Fibroblast of skin of back (primary cell): ENCODE measurements around the gene TUBB6. TPM values are rescaled to one million over a fixed set of nuclear protein-coding genes. Genes with fewer than 3 reads are reported as not detected.

ENCODE experiments used
- DNase-seq: peaks from one replicate; pipeline ENCODE4 v3.0.0-alpha.2; 2013
- polyA plus RNA-seq, 2 experiments: library from polyadenylated mRNA; unstranded; fragments of 120-200 nt; gene quantifications; one replicate each; pipeline ENCODE4 v1.2.1, GENCODE V29; 2013; ENCODE audit not compliant: insufficient read length in 2 of 2

Gene TUBB6
- 569 TPM for polyA plus RNA-seq (2013, experiment 1 of 2; ENCODE audit: insufficient read length)
- 351 TPM for polyA plus RNA-seq (2013, experiment 2 of 2; ENCODE audit: insufficient read length)

GRCh38 chr18:12307701-12308385 lies at the start of gene TUBB6:
TUBB6 (plus strand) TSS chr18:12308241; CDS start chr18:12308293, 52 bp downstream.
- DNase-seq: peak; percentile 90

DNA sequence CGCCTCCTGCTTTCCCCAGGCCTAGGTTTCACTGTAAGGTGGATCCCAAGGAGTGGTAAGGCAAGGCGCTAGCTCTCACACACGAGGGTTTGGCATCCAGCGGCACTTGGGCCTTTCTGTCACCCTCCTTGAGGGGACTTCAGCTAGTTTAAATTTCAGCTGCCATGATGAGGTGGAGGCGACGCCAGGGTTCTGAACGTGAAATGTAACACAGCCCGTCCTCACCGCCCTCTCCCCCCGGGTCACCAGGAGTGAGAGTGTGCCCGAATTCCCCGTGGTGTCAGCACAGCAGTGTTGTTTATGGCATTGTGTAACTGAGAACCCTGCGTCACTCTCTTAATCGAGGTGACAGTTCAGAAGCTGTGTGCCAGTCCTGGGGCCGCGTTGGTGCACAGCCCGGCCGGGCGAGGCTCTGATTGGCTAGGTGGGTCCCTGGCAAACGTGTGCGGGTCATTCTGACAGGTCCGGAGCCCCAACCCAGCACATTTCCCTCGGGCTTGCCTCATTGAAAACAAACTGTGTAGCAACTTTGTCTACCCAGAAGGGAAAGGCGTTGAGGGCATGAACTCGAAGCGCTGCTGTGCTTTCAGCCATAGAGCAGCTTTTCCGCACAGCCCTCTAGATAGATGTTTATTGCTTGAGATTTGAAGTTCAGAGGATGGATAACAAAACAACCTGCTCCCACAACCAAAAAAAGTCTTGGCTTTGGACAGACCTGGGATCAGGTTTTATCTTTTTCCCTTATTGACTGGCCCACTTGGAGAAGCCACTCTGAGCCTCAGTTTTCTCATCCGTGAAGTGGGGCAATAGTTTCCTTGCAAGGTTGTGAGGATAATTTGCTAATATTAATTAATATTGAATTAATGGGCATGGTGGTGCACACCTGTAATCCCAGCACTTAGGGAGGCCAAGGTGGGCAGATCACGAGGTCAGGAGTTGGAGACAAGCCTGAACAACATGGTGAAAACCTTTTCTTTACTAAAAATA lies 49.0 kb upstream of the TUBB6 start:
- DNase-seq: no peak

GRCh38 chr18:12262748-12263147 lies 45.3 kb upstream of the TUBB6 start:
- no peak for DNase-seq

GRCh38 chr18:12264864-12265263 lies 43.2 kb upstream of the TUBB6 start:
- no peak for DNase-seq

DNA sequence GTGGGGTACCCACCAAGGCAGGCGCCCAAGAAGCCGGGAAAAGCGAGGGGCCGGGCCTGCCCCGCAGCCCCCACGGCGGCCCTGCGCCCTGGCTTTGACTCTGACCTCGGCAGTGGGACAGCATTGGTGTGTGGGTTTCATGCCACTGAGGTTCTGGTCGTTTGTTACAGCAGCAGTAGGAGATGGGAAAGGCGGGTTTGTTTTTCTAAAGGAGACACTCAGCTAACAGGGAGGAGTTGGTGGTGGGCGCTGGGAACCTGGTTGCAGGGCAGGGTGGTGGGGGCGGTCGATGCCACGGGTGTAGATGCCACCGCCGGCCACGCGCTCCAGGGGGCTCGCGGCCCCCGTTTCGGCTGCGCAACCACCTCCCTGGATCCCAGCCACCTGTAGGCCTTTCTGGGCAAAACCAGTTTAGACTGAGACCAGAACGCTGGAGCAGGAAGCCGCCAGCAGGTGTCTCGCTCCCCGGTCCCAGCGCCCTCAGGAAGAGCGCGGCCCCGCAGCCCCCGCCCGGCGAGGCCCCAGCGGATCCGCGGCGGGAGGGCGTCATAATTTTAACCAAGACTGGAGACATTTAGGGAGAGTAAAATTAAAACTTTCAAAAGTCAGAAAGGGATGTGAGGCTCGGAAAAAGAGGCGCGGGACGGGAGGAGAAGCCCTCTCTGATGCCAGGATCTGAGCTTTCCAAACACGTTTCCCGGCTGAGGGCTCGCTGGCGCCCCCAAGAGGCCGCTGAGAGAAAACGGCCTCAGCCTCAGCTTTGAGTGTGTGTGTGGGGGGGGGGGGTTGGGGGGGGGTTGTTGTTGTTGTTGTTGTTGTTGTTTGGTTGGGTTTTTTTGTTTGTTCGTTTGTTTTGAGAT lies 36.4 kb upstream of the TUBB6 start:
- DNase-seq: peak; percentile 78

GRCh38 chr18:12274793-12275192 lies 33.2 kb upstream of the TUBB6 start:
- no peak for DNase-seq

DNA sequence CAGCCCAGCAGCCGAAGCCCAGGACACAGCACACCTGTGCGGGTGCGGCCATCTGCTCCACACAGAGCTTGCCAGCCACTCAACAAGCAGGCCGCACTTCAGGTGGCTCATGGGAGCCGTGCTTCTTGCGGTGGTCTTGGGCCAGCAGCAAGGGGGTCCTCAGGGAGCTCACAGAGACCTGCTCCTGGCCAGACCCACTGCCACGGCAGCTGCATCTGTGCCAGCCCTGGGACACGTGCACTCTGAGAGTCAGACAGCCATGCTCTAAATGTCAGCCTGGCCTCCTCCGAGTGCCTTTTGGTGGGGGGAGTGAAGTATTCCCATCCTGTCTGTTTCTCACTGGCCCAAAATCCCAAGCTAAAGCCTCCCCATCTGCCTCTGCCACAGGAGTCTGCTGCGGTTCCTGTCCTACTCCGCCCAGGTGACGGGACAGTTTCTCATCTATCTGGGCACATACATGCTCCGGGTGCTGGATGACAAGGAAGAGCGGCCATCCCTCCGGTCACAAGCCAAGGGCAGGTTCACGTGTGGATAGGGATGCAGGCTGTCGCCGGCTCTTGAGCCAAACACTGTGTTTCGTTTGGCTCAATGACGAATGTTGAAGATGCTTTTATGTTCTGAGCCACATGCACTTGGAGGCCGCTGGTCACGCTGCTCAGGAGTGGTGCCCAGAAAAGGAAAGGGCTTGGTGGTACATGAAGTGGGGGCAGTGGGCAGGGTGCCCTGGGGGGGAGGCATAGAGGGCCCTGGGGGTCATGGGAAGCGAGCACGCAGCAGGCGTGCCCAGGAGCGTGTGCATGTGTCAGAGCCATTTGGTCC lies 31.1 kb upstream of the TUBB6 start:
- DNase-seq: no peak

DNA sequence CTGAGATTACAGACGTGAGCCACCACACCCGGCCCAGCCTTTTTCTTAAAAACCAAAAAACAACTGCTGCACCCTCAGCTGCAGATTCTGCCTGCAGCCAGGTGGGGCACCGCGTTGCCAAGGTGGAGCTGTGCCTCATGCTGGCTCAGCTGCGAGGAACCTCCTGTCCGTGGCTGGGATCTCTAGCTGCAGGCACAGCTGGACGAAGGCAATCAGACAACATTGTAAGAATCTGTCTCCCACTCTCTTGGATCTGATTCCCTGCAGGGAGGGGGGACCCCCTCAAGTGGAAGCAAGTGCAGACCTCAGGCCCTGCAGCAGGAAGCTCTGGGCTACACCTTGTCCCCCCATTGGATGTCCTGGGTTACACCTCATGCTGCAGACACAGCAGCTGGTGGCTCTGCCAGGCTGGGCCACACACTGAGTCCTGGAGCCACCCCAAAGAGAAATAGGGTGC lies 29.8 kb upstream of the TUBB6 start:
- DNase-seq: no peak

GRCh38 chr18:12278741-12279682 lies 29.0 kb upstream of the TUBB6 start:
- DNase-seq: peak; percentile 99

GRCh38 chr18:12279781-12280531 lies 28.1 kb upstream of the TUBB6 start:
- DNase-seq: no peak

GRCh38 chr18:12281861-12282260 lies 26.2 kb upstream of the TUBB6 start:
- peak; percentile 69 for DNase-seq

DNA sequence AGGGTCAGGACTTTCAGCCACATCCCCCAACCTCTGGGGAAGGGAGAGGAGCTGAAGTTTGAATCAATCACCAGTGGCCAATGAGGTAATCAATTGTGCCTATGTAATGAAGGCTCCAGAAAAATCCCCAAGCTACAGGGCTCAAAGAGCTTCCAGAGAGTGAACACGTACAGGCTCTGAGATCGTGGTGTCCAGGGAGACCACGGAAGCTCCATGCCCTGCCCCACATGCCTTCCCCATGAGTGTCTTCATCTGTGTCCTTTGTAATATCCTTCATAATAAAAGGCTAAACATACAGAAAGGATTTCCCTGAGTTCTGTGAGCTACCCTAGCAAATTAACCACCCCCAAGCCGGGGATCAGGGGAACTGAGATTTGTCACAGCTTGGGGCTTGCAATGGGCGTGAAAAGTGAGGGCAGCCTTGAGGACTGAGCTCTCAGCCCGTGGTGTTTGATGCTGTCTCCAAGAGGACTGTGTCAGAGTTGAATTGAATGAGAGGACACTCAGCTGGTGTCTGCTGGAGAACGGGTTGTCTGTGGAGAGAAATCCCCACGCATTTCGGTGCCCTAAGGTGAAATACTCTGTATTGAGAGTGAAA lies 25.5 kb upstream of the TUBB6 start:
- DNase-seq: peak; percentile 96

GRCh38 chr18:12283256-12283655 lies 24.8 kb upstream of the TUBB6 start:
- peak; percentile 73 for DNase-seq

DNA sequence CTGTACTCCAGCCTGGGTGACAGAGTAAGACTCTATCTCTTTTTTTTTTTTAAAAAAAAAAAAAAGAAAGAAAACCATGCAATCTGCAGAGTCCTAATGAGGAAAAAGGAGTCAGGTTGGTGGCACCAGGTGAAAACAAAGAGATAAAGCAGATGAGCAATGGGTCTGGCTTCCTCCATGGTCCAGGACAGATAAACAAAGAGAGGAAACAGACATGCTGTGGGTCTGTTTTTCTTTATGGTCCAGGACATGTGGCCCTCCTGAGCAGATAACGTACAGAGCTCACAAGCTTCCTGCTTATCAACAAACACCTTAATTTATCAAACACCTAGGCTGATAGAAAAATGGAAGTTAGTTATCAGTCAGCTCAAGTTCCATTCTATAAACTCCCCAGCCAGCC lies 24.4 kb upstream of the TUBB6 start:
- DNase-seq: no peak

DNA sequence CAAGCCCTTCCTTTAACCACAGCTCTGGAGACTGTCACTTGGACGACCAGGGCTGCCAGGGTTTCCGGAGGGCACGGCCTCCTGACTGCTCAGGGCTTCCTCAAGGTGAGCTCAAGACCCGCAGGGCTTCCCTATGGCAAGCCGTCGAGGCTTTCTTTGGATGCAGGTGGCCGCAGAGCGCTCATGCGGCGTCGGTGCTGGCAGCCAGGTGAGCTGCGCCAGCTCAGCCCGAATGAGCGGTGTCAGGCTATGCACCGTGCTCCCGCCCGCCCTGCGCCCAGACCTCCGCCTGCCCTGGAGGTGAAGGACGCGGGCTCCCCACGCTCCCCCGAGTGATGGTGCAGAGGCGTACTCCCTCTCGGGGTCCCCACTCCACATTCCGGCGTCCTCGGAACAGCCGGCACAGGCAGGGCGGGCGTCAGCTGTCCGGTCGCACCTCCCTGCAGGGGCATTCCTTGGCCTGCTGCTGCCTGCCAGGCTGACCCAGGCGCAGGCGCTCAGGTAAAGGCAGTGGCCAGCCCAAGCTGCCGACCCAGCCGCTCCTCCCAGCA lies 20.8 kb upstream of the TUBB6 start:
- no peak for DNase-seq

- DNase-seq: peak; percentile 86
Observed at GRCh38 chr18:12287684-12288402, 20.2 kb upstream of the TUBB6 start.

DNA sequence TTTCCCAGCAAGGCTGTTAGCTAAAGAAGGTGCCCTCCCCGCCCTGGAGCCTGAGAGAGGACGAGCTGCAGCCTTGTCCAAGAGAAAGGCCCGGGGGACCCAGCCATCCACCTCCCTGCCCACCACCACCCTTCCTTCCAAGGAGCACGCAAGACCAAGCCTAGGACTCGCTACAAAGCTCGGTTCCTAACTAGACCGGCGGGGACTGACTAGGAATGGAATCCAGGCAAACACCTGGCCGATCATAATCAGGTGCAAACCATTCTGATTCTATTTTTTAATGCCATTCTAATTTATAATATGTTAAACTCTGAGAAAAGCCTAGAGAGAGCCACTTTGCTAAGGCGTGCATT lies 19.7 kb upstream of the TUBB6 start:
- no peak for DNase-seq

DNA sequence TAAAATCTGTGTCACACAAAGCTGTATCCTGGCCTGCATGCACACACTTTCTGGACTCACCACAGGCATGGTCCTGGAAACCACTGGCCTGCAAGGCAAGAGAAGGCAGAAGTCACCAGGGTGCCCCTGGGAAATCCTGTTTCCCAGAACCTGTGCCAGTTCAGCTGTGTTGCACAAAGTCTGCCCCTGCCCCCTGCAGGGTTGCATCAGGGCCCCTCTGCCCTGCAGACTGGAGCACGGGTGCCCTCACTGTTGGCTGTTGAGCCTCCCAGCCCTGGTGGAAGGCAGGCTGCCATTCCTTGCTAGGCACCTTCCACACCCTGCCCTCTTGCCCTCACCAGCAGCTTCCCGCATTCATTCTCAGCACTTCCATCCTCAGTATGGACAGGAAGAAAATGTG lies 18.0 kb upstream of the TUBB6 start:
- DNase-seq: no peak
